Measurements from ENCODE around the gene OR2Z1. TPM values are rescaled to one million over a fixed set of nuclear protein-coding genes. Genes with fewer than 3 reads are reported as not detected.

OR2Z1 gene
- polyA plus RNA-seq, 2 of the 4 experiments (the other 2 are of a cell fraction): not detected

Small RNAs within 50 kb of the gene (small RNA-seq; reads per million reads assigned to genes)
- gene AC012616.1: 0 reads per million in 6 experiments

Other genes starting within 250 kb of the OR2Z1 start
- gene PRAM1, start 219.0 kb upstream of the OR2Z1 start, polyA plus RNA-seq (2011; rRNA removed): 0.07 TPM in 1 of 2 replicates, not detected in the other
- 0.08 to 0.28 TPM (median 0.13 TPM) in 3 replicates for gene PRAM1, start 219.0 kb upstream of the OR2Z1 start, polyA plus RNA-seq (2017; fragmentation: RNase III; extraction: RNeasy Plus Mini Kit Qiagen cat#74134 plus additional on column Dnase treatment)
- gene ZNF414, start 207.5 kb upstream of the OR2Z1 start, polyA plus RNA-seq (2011; rRNA removed): 2.8 and 3.3 TPM in 2 replicates
- 20.0 to 22.1 TPM (median 21.5 TPM) in 3 replicates for gene ZNF414, start 207.5 kb upstream of the OR2Z1 start, polyA plus RNA-seq (2017; fragmentation: RNase III; extraction: RNeasy Plus Mini Kit Qiagen cat#74134 plus additional on column Dnase treatment)
- 0.37 and 0.95 TPM in 2 replicates for gene MYO1F, start 144.2 kb upstream of the OR2Z1 start, polyA plus RNA-seq (2011; rRNA removed)
- 0.17 to 0.24 TPM (median 0.23 TPM) in 3 replicates for gene MYO1F, start 144.2 kb upstream of the OR2Z1 start, polyA plus RNA-seq (2017; fragmentation: RNase III; extraction: RNeasy Plus Mini Kit Qiagen cat#74134 plus additional on column Dnase treatment)
- gene ADAMTS10, start 110.9 kb upstream of the OR2Z1 start, polyA plus RNA-seq (2011; rRNA removed): 26.7 and 33.2 TPM in 2 replicates
- 39.0 to 73.0 TPM (median 49.3 TPM) in 3 replicates for gene ADAMTS10, start 110.9 kb upstream of the OR2Z1 start, polyA plus RNA-seq (2017; fragmentation: RNase III; extraction: RNeasy Plus Mini Kit Qiagen cat#74134 plus additional on column Dnase treatment)
- not detected in 2 replicates for gene NFILZ, start 91.0 kb upstream of the OR2Z1 start, polyA plus RNA-seq (2011; rRNA removed)
- gene NFILZ, start 91.0 kb upstream of the OR2Z1 start, polyA plus RNA-seq (2017; fragmentation: RNase III; extraction: RNeasy Plus Mini Kit Qiagen cat#74134 plus additional on column Dnase treatment): not detected in 3 replicates
- gene ACTL9, start 22.8 kb upstream of the OR2Z1 start, polyA plus RNA-seq (2011; rRNA removed): not detected in 2 replicates
- gene ACTL9, start 22.8 kb upstream of the OR2Z1 start, polyA plus RNA-seq (2017; fragmentation: RNase III; extraction: RNeasy Plus Mini Kit Qiagen cat#74134 plus additional on column Dnase treatment): not detected in 3 replicates
- gene ZNF558, start 110.7 kb downstream of the OR2Z1 start, polyA plus RNA-seq (2011; rRNA removed): 30.9 and 37.3 TPM in 2 replicates
- gene ZNF558, start 110.7 kb downstream of the OR2Z1 start, polyA plus RNA-seq (2017; fragmentation: RNase III; extraction: RNeasy Plus Mini Kit Qiagen cat#74134 plus additional on column Dnase treatment): 8.8 to 11.8 TPM (median 8.9 TPM) in 3 replicates
- gene MBD3L1, start 110.7 kb downstream of the OR2Z1 start, polyA plus RNA-seq (2011; rRNA removed): not detected in 2 replicates
- not detected in 3 replicates for gene MBD3L1, start 110.7 kb downstream of the OR2Z1 start, polyA plus RNA-seq (2017; fragmentation: RNase III; extraction: RNeasy Plus Mini Kit Qiagen cat#74134 plus additional on column Dnase treatment)

Data from A549 (cell line).